Sciatic nerve (tissue), 2 donors: Measurements from ENCODE around the gene ATP1A1. TPM values are rescaled to one million over a fixed set of nuclear protein-coding genes. Genes with fewer than 3 reads are reported as not detected.

ENCODE experiments used
- ATAC-seq: fragments of 200-7000 bp; cut with Tn5 transposase; one replicate; pipeline ENCODE4 v1.9.1; 2020; ENCODE audit warnings: mild to moderate bottlenecking, moderate library complexity
- DNase-seq: peaks from one replicate; pipeline ENCODE4 v3.0.0-alpha.2; 2020; ENCODE audit warnings: low spot score
- intact Hi-C: fragments of 100-400 bp; cut with DNase I; formaldehyde crosslinking; loops from one replicate; pipeline ENCODE4 v1.14.2; 2022
- total RNA-seq: library from RNA; stranded (reverse); fragmentation: NEBNext Ultra II Directional; extraction: Animal tissue kit (Norgen Biotek cat#: 25700); gene quantifications from one replicate; pipeline ENCODE4 v1.2.1, GENCODE V29; 2021
- donor health status: DM: no; HTN: no; CAD: no.
- donor health status: DM: no; HTN: no; CAD: no.

ATP1A1 gene
- total RNA-seq, 1 donor from 2014 or later, result 251 TPM

DNA sequence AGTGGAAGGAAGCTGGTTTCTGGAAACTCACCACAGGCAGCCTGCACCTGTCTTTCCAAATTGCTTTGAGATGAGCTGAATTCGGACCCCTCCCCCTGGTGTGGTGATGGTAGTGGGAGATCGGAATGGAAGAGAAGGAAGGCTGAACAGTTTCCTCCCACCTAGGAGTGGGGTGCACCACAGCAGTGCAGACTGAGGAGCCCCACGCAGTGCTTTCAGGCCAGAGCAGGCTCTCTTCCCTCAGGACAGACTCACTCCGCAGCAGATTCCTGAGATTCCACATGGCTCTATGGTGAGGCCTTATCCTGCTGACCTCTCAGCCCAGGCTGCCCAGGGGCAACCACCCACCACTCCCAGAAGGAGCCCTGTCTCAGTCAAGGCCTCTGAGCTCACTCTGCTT, 80.9 kb downstream of the ATP1A1 start:
- ATAC-seq (peak; percentile 30), DNase-seq (no peak)
- intact Hi-C loops, result no loop called here

Other genes with a start within 250 kb of the ATP1A1 start
- 21.3 TPM for gene CD58, start 197.8 kb downstream of the ATP1A1 start, total RNA-seq